GM04503 (cell line): ENCODE data around the gene METTL26.

Experiments used
- DNase-seq: peaks from one replicate; pipeline ENCODE4 v3.0.0-alpha.2; 2012; ENCODE audit warnings: low read depth

The METTL26 gene

GRCh38 chr16:595094-595528 lies 41.0 kb downstream of the METTL26 start:
- DNase-seq, result no peak

DNA sequence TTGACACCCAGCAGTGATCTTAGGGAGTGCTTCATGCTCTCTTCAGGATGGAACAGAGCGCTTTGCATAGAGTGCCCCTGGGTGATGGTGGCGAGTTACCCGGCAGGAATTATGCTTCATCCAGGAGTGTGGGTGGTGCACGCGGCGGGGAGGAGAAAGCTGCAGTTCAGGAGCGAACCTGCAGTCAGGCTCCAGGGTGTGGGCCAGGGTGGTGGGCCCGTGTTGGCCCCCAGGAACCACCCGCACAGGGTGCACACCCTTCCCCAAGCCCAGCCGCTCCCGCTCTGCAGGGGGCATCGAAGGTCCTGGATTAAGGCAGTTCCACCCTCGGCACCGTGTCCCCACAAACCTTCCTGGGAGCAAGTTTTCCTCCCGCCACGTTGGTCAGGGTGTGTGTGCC lies 42.3 kb downstream of the METTL26 start:
- no peak for DNase-seq

- no peak for DNase-seq
These were observed 42.7 kb downstream of the METTL26 start for GRCh38 chr16:593406-593805.

DNA sequence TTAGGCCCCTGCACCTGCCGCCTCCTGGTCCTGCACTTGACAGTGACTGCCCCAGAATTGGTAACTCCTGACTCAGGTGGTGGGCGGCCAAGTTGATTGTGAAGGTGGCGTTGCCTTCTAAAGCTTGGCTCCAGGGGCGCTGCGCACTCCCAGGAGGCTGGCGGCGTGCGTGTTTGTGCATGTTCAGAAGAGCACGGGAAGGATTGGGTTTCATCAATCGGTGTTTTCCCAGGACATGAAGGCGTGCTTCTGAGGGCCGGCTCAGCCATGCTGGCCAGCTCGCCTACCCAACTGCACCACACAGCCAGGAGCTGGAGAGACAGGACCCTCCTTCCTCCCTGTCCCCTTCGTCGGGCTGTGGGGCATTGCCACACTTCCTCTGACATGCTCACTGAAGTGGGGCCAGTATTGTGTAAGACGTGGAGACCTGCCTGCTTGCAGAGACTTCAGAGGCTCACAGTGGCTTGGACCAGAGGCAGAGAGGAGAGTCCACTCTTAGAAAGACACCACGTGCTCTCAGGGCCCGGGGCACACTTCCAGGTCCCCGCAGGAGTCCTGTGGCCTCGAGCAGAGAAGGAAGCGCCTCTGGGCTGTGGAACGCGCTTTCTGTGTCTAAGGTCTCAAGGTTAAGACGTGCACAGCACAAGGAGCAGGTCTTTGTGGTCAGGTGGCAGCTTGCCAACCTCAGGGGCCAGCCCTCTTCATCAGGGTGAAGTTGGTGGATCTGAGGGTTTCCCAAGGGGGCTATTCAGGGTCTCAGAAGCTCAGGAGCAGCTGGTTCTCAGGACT lies 43.4 kb downstream of the METTL26 start:
- no peak for DNase-seq

- DNase-seq, result no peak
These were observed 44.1 kb downstream of the METTL26 start for GRCh38 chr16:591892-592517.

GRCh38 chr16:591231-591630 lies 44.9 kb downstream of the METTL26 start:
- no peak for DNase-seq

GRCh38 chr16:590815-591200 lies 45.3 kb downstream of the METTL26 start:
- no peak for DNase-seq

GRCh38 chr16:590188-590814 lies 45.8 kb downstream of the METTL26 start:
- DNase-seq, result no peak

DNA sequence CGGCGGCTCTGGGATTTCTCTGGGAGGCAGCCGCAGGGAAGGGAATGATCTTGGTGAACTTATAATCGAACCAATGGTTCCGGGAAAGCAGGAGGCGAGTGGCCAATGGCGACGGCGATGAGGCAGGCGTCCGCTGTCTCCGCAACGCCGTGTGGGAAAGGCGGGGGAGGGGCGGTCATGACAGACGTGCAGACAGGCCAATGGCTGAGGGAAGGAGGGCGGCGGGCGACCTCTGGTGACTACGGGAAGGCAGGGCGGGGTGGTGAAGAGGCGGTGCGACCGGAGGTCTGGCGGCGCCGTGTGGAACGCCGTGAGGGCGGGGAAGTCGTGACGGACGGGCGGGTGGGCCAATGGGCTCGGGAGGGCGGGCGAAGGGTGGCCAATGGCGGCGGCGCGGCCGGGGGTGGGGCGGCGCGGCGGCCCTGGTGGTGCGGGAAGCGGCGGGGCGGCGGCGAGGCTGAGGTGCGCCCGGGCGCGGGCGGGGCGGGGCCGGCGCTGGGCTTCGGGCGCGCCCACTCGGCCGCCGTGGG lies 46.4 kb downstream of the METTL26 start, which contains the start of gene RAB40C:
Gene RAB40C (plus strand): TSS at position 409 of the 530 bp plus-strand sequence. CDS start 226 bp downstream, outside the sequence.
- DNase-seq, result peak; percentile 71

- peak; percentile 64 for DNase-seq
These were observed 47.0 kb downstream of the METTL26 start for GRCh38 chr16:588889-589657.

DNA sequence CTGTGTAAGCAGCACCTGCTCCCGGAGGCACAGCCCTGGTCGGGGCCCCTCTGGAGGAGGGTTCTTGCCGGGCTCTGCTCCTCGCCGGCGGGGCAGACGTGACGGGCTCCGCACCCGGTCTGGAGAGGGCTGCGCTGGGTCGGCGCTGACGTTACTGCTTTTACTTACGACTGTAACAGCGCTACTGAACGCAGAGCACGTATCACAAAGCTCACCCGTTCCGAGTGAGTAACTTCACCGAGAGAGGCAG lies 47.5 kb downstream of the METTL26 start:
- no peak for DNase-seq

DNA sequence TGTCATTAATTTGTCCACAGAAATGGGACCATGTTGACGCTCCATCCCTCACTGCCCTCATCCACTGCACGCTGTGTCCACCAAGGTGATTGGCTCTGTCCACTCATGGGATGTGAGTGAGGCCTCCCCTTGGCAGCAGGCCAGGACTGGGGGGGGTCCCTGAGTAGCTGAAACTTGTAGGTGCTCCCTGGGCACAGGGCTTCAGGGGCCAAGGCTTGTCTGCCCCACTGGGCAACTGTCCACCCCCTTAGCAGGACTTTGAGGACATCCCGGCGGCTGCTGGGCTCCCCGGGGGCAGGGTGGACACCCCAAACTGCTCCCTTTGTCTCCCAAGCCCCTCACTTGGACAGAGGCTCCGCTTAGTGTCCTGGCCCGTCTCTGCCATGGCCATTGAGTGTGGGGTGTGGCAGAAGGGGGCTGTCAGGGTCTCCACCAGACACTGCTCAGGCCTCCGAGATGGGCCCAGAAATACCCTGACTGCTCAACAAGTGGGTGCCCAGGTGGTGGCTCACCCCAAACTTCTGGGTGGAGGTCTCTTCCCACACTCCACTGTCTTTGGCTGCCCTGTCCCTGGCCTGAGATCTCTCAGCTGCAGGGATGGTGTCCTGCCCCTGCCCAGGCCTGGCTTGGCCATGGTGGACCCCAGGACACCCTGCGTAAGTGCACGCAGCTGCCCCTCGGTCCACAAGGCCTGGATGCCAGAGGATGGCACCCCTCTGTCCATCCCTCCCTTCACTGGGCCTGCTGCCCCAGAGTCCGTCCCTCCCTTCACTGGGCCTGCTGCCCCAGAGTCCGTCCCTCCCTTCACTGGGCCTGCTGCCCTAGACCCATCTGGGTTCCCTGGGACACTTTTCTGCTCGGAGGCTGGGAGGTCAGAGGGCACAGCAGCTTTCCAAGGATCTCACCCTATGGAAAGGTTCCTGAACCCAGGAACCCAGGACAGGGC lies 49.2 kb downstream of the METTL26 start:
- no peak for DNase-seq

GRCh38 chr16:586047-586644 lies 50.0 kb downstream of the METTL26 start:
- no peak for DNase-seq

- DNase-seq, result no peak
These were observed 50.8 kb downstream of the METTL26 start for GRCh38 chr16:585351-585750.
